GM19463 (cell line): ENCODE measurements around the gene IQCH.
"Not testable (repeated sequence)": the region's sequence is repeated elsewhere in the genome, so short reads cannot be mapped to it uniquely, and the experiment has no call there.

Experiments
- ATAC-seq: cut with Tn5 transposase; IDR thresholded peaks from one replicate; pipeline ENCODE4 v1.9.1; 2021; ENCODE audit warnings: mild to moderate bottlenecking, moderate library complexity; ENCODE audit not compliant: unreplicated experiment

Gene IQCH

GRCh38 chr15:67349634-67350033 lies 95.0 kb downstream of the IQCH start:
- ATAC-seq: no peak

GRCh38 chr15:67350042-67350441 lies 95.5 kb downstream of the IQCH start:
- no peak for ATAC-seq

GRCh38 chr15:67358391-67358790 lies 103.8 kb downstream of the IQCH start:
- ATAC-seq: no peak

GRCh38 chr15:67358812-67359211 lies 104.2 kb downstream of the IQCH start:
- ATAC-seq: no peak

GRCh38 chr15:67359431-67360079 lies 105.0 kb downstream of the IQCH start:
- no peak for ATAC-seq

GRCh38 chr15:67361100-67361499 lies 106.5 kb downstream of the IQCH start:
- ATAC-seq: no peak

- ATAC-seq: not testable (repeated sequence)
These were observed 109.1 kb downstream of the IQCH start for GRCh38 chr15:67363712-67364111.

GRCh38 chr15:67365994-67366393 lies 111.4 kb downstream of the IQCH start:
- no peak for ATAC-seq

GRCh38 chr15:67366904-67367303 lies 112.3 kb downstream of the IQCH start:
- ATAC-seq: no peak

GRCh38 chr15:67369359-67369998 lies 114.9 kb downstream of the IQCH start:
- no peak for ATAC-seq

- no peak for ATAC-seq
These were observed 115.8 kb downstream of the IQCH start for GRCh38 chr15:67370206-67370954.

- ATAC-seq: no peak
These were observed 118.0 kb downstream of the IQCH start for GRCh38 chr15:67372543-67372942.

- ATAC-seq: no peak
These were observed 118.5 kb downstream of the IQCH start for GRCh38 chr15:67372986-67373675.

GRCh38 chr15:67373971-67374370 lies 119.4 kb downstream of the IQCH start:
- no peak for ATAC-seq

- ATAC-seq: no peak
These were observed 124.9 kb downstream of the IQCH start for GRCh38 chr15:67379530-67379929.

GRCh38 chr15:67380921-67381320 lies 126.3 kb downstream of the IQCH start:
- no peak for ATAC-seq

- no peak for ATAC-seq
These were observed 126.9 kb downstream of the IQCH start for GRCh38 chr15:67381416-67382045.

GRCh38 chr15:67382723-67383122 lies 128.1 kb downstream of the IQCH start:
- no peak for ATAC-seq

GRCh38 chr15:67383899-67384298 lies 129.3 kb downstream of the IQCH start:
- no peak for ATAC-seq

- no peak for ATAC-seq
These were observed 130.2 kb downstream of the IQCH start for GRCh38 chr15:67384761-67385160.

- ATAC-seq: no peak
These were observed 131.4 kb downstream of the IQCH start for GRCh38 chr15:67385971-67386370.
